ENCODE results near the gene MRPS18C.

DNA sequence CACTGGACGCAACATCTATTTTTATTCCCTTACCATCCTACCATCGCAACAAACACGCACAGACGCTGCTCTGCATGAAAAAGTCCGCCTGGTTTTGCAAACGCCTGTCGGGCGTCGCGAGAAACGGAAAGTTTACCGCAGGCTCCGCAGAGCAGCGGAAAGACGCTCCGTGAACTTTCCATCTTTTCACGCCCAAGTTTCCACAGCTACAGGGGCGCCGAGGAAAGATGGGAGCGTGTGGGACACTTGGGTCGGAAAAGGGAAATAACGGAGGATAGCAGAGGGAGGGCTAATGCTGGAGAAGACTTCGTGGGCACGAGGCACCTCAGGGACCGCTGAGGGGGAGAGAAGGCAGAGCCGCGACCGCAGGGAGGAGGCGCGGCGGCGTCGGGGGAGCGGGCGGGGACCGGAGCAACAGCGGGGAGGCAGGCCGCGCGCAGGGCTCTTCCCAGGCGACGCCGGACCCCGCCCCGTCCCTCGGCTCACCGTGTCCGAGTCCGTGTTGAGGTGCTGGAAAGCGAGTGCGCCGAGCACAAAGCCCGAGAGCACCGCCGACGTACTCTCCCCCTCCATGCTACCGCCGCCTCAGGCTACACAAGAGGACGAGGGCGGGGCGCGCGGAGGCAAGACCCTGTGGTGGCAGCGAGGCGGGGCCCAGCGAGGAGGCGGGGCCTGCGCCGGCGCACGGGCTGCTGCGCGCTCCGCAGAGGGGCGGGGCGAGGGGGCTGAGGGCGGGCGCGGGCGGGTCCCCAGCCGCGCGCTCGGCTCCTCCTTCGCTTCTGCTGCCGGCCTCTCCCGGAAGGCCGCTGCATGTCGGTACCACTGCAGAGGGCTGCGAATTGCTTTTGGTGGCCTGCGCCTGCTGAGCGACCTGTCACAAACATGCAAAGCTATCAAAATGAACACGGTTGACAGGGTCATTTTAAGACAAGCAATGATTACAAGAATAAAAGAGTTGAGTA lies 28.9 kb downstream of the MRPS18C start, which contains the start of gene ABRAXAS1:
- TF ChIP-seq CTCF (IDR thresholded peaks at IDR 0.05 in 8 of 11, conservative IDR thresholded peaks at IDR 0.05 in 3 of 11) = peak in 1 of 11 experiments; percentile 24
- peak; percentile 72 to 78 (median 75) for TF ChIP-seq POLR2A (IDR thresholded peaks at IDR 0.05)
